Measurements from ENCODE around the gene RPL22. TPM values are rescaled to one million over a fixed set of nuclear protein-coding genes. Genes with fewer than 3 reads are reported as not detected.

RPL22 gene
- total RNA-seq, 1 donor from 2014 or later = 283 TPM

GRCh38 chr1:6234502-6235295, 35.3 kb upstream of the RPL22 start:
- peak overlapping the region; percentile 17 for H3K27ac ChIP-seq (ENCODE audit: low read depth, low read length)

GRCh38 chr1:6233376-6233775, 34.0 kb upstream of the RPL22 start:
- Histone ChIP-seq H3K27me3 (ENCODE audit: insufficient read depth, low read length) (no peaks in the 10 kb centered on the region), H2AFZ (ENCODE audit: low read depth, low read length) (no peak overlapping the region), H3K4me3 (ENCODE audit: insufficient read depth, low read depth, low read length) (no peak overlapping the region), H3K79me2 (ENCODE audit: insufficient read depth, low read length) (peaks cover 23% of the 10 kb centered on the region), H3K9ac (ENCODE audit: low read length) (no peak overlapping the region), H3K36me3 (ENCODE audit: insufficient read depth, low read length) (peaks cover 10% of the 10 kb centered on the region), H3K9me3 (ENCODE audit: insufficient read depth, low read depth, low read length) (no peaks in the 10 kb centered on the region), H3K4me2 (ENCODE audit: low read length) (no peak overlapping the region), H4K20me1 (ENCODE audit: insufficient read depth, low read length) (peaks cover 25% of the 10 kb centered on the region), H3K27ac (ENCODE audit: low read depth, low read length) (no peak overlapping the region), H3K4me1 (ENCODE audit: insufficient read depth, low read length) (peaks cover 12% of the 10 kb centered on the region)
- H3K27me3 Mint-ChIP-seq (ENCODE audit: low read depth, unreplicated experiment) = no peaks in the 10 kb centered on the region
- FAIRE-seq (no peak), DNase-seq (ENCODE audit: low read depth) (no peak)
- H3K4me1 Mint-ChIP-seq (ENCODE audit: low read depth, unreplicated experiment) = peaks cover 13% of the 10 kb centered on the region
- TF ChIP-seq EZH2 (IDR thresholded peaks at IDR 0.05; ENCODE audit: insufficient read depth, low read length) = no peak
- TF ChIP-seq, protein P1, sequence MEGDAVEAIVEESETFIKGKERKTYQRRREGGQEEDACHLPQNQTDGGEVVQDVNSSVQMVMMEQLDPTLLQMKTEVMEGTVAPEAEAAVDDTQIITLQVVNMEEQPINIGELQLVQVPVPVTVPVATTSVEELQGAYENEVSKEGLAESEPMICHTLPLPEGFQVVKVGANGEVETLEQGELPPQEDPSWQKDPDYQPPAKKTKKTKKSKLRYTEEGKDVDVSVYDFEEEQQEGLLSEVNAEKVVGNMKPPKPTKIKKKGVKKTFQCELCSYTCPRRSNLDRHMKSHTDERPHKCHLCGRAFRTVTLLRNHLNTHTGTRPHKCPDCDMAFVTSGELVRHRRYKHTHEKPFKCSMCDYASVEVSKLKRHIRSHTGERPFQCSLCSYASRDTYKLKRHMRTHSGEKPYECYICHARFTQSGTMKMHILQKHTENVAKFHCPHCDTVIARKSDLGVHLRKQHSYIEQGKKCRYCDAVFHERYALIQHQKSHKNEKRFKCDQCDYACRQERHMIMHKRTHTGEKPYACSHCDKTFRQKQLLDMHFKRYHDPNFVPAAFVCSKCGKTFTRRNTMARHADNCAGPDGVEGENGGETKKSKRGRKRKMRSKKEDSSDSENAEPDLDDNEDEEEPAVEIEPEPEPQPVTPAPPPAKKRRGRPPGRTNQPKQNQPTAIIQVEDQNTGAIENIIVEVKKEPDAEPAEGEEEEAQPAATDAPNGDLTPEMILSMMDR (IDR thresholded peaks at IDR 0.05; ENCODE audit: insufficient read depth, low read depth, low read length) = no peak
- H3K9me3 Mint-ChIP-seq (ENCODE audit: unreplicated experiment) = no peaks in the 10 kb centered on the region
- peaks cover 9% of the 10 kb centered on the region for H3K36me3 Mint-ChIP-seq (ENCODE audit: low read depth, unreplicated experiment)
- H3K4me3 Mint-ChIP-seq (ENCODE audit: unreplicated experiment) = peak overlapping the region; percentile 34
- no peak overlapping the region for H3K27ac Mint-ChIP-seq (ENCODE audit: unreplicated experiment)

More at GRCh38 chr1:6234502-6235295, 35.3 kb upstream of the RPL22 start:
- Histone ChIP-seq H3K4me2 (ENCODE audit: low read length) (peak overlapping the region; percentile 87), H3K27me3 (ENCODE audit: insufficient read depth, low read length) (no peaks in the 10 kb centered on the region), H3K4me1 (ENCODE audit: insufficient read depth, low read length) (peaks cover 12% of the 10 kb centered on the region), H3K79me2 (ENCODE audit: insufficient read depth, low read length) (peaks cover 23% of the 10 kb centered on the region), H3K9me3 (ENCODE audit: insufficient read depth, low read depth, low read length) (no peaks in the 10 kb centered on the region), H2AFZ (ENCODE audit: low read depth, low read length) (peak overlapping the region; percentile 3), H4K20me1 (ENCODE audit: insufficient read depth, low read length) (peaks cover 23% of the 10 kb centered on the region), H3K9ac (ENCODE audit: low read length) (peak overlapping the region; percentile 84), H3K36me3 (ENCODE audit: insufficient read depth, low read length) (peaks cover 10% of the 10 kb centered on the region), H3K4me3 (ENCODE audit: insufficient read depth, low read depth, low read length) (peak overlapping the region; percentile 83)
- H3K4me3 Mint-ChIP-seq (ENCODE audit: unreplicated experiment) = peak overlapping the region; percentile 91
- H3K4me1 Mint-ChIP-seq (ENCODE audit: low read depth, unreplicated experiment) = peaks cover 13% of the 10 kb centered on the region
- TF ChIP-seq, protein P1 (IDR thresholded peaks at IDR 0.05; ENCODE audit: insufficient read depth, low read depth, low read length) = no peak
- no peak for TF ChIP-seq EZH2 (IDR thresholded peaks at IDR 0.05; ENCODE audit: insufficient read depth, low read length)
- no peaks in the 10 kb centered on the region for H3K9me3 Mint-ChIP-seq (ENCODE audit: unreplicated experiment)
- peaks cover 8% of the 10 kb centered on the region for H3K27me3 Mint-ChIP-seq (ENCODE audit: low read depth, unreplicated experiment)
- peaks cover 9% of the 10 kb centered on the region for H3K36me3 Mint-ChIP-seq (ENCODE audit: low read depth, unreplicated experiment)
- peak; percentile 27 for DNase-seq (ENCODE audit: low read depth)
- peak overlapping the region; percentile 67 for H3K27ac Mint-ChIP-seq (ENCODE audit: unreplicated experiment)
- FAIRE-seq = no peak

GRCh38 chr1:6225651-6226050, 26.3 kb upstream of the RPL22 start:
- FAIRE-seq (no peak), DNase-seq (ENCODE audit: low read depth) (no peak)
- peaks cover 14% of the 10 kb centered on the region for H3K36me3 ChIP-seq (ENCODE audit: insufficient read depth, low read length)
- H3K27ac ChIP-seq (ENCODE audit: low read depth, low read length) = no peak overlapping the region
- no peaks in the 10 kb centered on the region for H3K9me3 Mint-ChIP-seq (ENCODE audit: unreplicated experiment)
- H3K27ac Mint-ChIP-seq (ENCODE audit: unreplicated experiment) = no peak overlapping the region
- no peak overlapping the region for H3K4me3 Mint-ChIP-seq (ENCODE audit: unreplicated experiment)
- peaks cover 2% of the 10 kb centered on the region for H3K4me1 Mint-ChIP-seq (ENCODE audit: low read depth, unreplicated experiment)
- no peak overlapping the region for H3K4me2 ChIP-seq (ENCODE audit: low read length)
- H2AFZ ChIP-seq (ENCODE audit: low read depth, low read length) = no peak overlapping the region
- H3K9ac ChIP-seq (ENCODE audit: low read length) = no peak overlapping the region
- TF ChIP-seq, protein P1 (IDR thresholded peaks at IDR 0.05; ENCODE audit: insufficient read depth, low read depth, low read length) = no peak
- TF ChIP-seq EZH2 (IDR thresholded peaks at IDR 0.05; ENCODE audit: insufficient read depth, low read length) = no peak
- no peaks in the 10 kb centered on the region for H3K27me3 Mint-ChIP-seq (ENCODE audit: low read depth, unreplicated experiment)
- peaks cover 30% of the 10 kb centered on the region for H4K20me1 ChIP-seq (ENCODE audit: insufficient read depth, low read length)
- no peaks in the 10 kb centered on the region for H3K27me3 ChIP-seq (ENCODE audit: insufficient read depth, low read length)
- no peaks in the 10 kb centered on the region for H3K79me2 ChIP-seq (ENCODE audit: insufficient read depth, low read length)
- H3K36me3 Mint-ChIP-seq (ENCODE audit: low read depth, unreplicated experiment) = peaks cover 7% of the 10 kb centered on the region
- H3K9me3 ChIP-seq (ENCODE audit: insufficient read depth, low read depth, low read length) = no peaks in the 10 kb centered on the region
- H3K4me1 ChIP-seq (ENCODE audit: insufficient read depth, low read length) = no peaks in the 10 kb centered on the region
- no peak overlapping the region for H3K4me3 ChIP-seq (ENCODE audit: insufficient read depth, low read depth, low read length)
